Smooth muscle cell (in vitro differentiated cells): ENCODE data around the gene ITGB4. TPM values are rescaled to one million over a fixed set of nuclear protein-coding genes. Genes with fewer than 3 reads are reported as not detected.
A peak's percentile ranks its signal among the peaks of the same experiment; 100 is the strongest.

Experiments used
- DNase-seq: peaks from one replicate; lab custom pipeline; 2025; ENCODE audit not compliant: unreplicated experiment; lab: John Stamatoyannopoulos, UW
- H2AFZ ChIP-seq: fragments of 200-600 bp; sonication (generic); 2 replicates; pipeline ENCODE4 v1.6.0; 2016; ENCODE audit warnings: antibody characterized with exemption, low read depth, mild to moderate bottlenecking
- H3F3A ChIP-seq: fragments of 200-600 bp; sonication (generic); 2 replicates; pipeline ENCODE4 v1.6.0; 2017; ENCODE audit warnings: antibody characterized with exemption, low read depth
- H3K27ac ChIP-seq: fragments of 200-600 bp; sonication (generic); 2 replicates; pipeline ENCODE4 v1.5.1; 2016; ENCODE audit warnings: low read depth, mild to moderate bottlenecking
- H3K27me3 ChIP-seq: fragments of 200-600 bp; sonication (generic); 2 replicates; pipeline ENCODE4 v1.6.1; 2016; ENCODE audit warnings: low read depth, mild to moderate bottlenecking
- H3K36me3 ChIP-seq: fragments of 200-600 bp; sonication (generic); 2 replicates; pipeline ENCODE4 v1.5.1; 2016; ENCODE audit warnings: low read depth
- H3K4me1 ChIP-seq: fragments of 200-600 bp; sonication (generic); 2 replicates; pipeline ENCODE4 v1.5.1; 2016; ENCODE audit warnings: low read depth
- H3K4me2 ChIP-seq: fragments of 200-600 bp; sonication (generic); 2 replicates; pipeline ENCODE4 v1.6.0; 2016; ENCODE audit warnings: mild to moderate bottlenecking
- H3K4me3 ChIP-seq: fragments of 200-600 bp; sonication (generic); 2 replicates; pipeline ENCODE4 v1.5.1; 2016; ENCODE audit warnings: mild to moderate bottlenecking
- H3K79me2 ChIP-seq: fragments of 200-600 bp; sonication (generic); 2 replicates; pipeline ENCODE4 v1.6.0; 2016; ENCODE audit warnings: low read depth, mild to moderate bottlenecking
- H3K9ac ChIP-seq: fragments of 200-600 bp; sonication (generic); 2 replicates; pipeline ENCODE4 v1.6.0; 2016; ENCODE audit warnings: low read depth
- H3K9me3 ChIP-seq: fragments of 200-600 bp; sonication (generic); replicated peaks from 2 replicates; pipeline ENCODE4 v1.5.1; 2016; ENCODE audit warnings: low read depth
- H4K20me1 ChIP-seq: fragments of 200-600 bp; sonication (generic); 2 replicates; pipeline ENCODE4 v1.6.0; 2016; ENCODE audit warnings: low read depth
- CTCF ChIP-seq: fragments of 200-600 bp; sonication (generic); IDR thresholded peaks from 2 replicates; pipeline ENCODE4 v1.5.1; 2017; ENCODE audit warnings: borderline replicate concordance, mild to moderate bottlenecking, antibody characterized with exemption; ENCODE audit not compliant: insufficient read depth, poor library complexity, severe bottlenecking
- WGBS: methylation state at CpG from one replicate; pipeline ENCODE4 v1.1.7; 2016; ENCODE audit warnings: low lambda C conversion rate; 5-methylcytosine and 5-hydroxymethylcytosine counted together
- polyA plus RNA-seq: library from polyadenylated mRNA; unstranded; fragments of >200 nt; fragmentation: Nextera tagmentation; extraction: Ambion mirVana; gene quantifications from 2 replicates; pipeline ENCODE4 v1.2.1, GENCODE V29; 2016
- total RNA-seq: library from RNA; depleted of rRNA; stranded (reverse); fragments of >200 nt; gene quantifications from 2 replicates; pipeline ENCODE4 v1.2.3, GENCODE V29; 2014

The ITGB4 gene
- total and polyA plus RNA-seq, 2 experiments from 2014 or later, result 47.2 to 83.8 TPM

GRCh38 chr17:75752405-75752709 lies 31.1 kb downstream of the ITGB4 start:
- no peak overlapping the region for H3K27ac ChIP-seq
- H3K4me3 ChIP-seq, result no peak overlapping the region
- peaks cover 5% of the 10 kb centered on the region for H3K4me1 ChIP-seq
- no peaks in the 10 kb centered on the region for H3K9me3 ChIP-seq
- no peak overlapping the region for H3K4me2 ChIP-seq
- no peak overlapping the region for H2AFZ ChIP-seq
- peaks cover 6% of the 10 kb centered on the region for H4K20me1 ChIP-seq
- 93% methylated on average over 10 of the region's 10 CpGs for WGBS
- no peaks in the 10 kb centered on the region for H3K79me2 ChIP-seq
- no peak for DNase-seq
- H3K27me3 ChIP-seq, result no peaks in the 10 kb centered on the region
- no peak overlapping the region for H3K9ac ChIP-seq
- H3F3A ChIP-seq, result no peaks in the 10 kb centered on the region
- H3K36me3 ChIP-seq, result no peaks in the 10 kb centered on the region
- TF ChIP-seq CTCF, result no peak

GRCh38 chr17:75752802-75753513 lies 31.7 kb downstream of the ITGB4 start:
- no peak overlapping the region for H3K9ac ChIP-seq
- no peaks in the 10 kb centered on the region for H3F3A ChIP-seq
- peaks cover 8% of the 10 kb centered on the region for H4K20me1 ChIP-seq
- no peak overlapping the region for H3K27ac ChIP-seq
- H2AFZ ChIP-seq, result no peak overlapping the region
- peak overlapping the region; percentile 85 for H3K4me2 ChIP-seq
- no peaks in the 10 kb centered on the region for H3K79me2 ChIP-seq
- 88% methylated on average over 19 of the region's 19 CpGs for WGBS
- H3K27me3 ChIP-seq, result no peaks in the 10 kb centered on the region
- no peaks in the 10 kb centered on the region for H3K36me3 ChIP-seq
- peak overlapping the region; percentile 40 for H3K4me3 ChIP-seq
- TF ChIP-seq CTCF, result no peak
- no peaks in the 10 kb centered on the region for H3K9me3 ChIP-seq
- no peak for DNase-seq
- H3K4me1 ChIP-seq, result peaks cover 5% of the 10 kb centered on the region

GRCh38 chr17:75753514-75754377 lies 32.5 kb downstream of the ITGB4 start:
- Histone ChIP-seq H2AFZ (peak overlapping the region; percentile 85), H3K27me3 (no peaks in the 10 kb centered on the region), H3K4me3 (peak overlapping the region; percentile 40), H3K4me1 (peaks cover 5% of the 10 kb centered on the region), H3K4me2 (peak overlapping the region; percentile 85), H3K79me2 (no peaks in the 10 kb centered on the region), H3K9ac (no peak overlapping the region), H4K20me1 (peaks cover 8% of the 10 kb centered on the region), H3K9me3 (no peaks in the 10 kb centered on the region), H3K27ac (no peak overlapping the region), H3K36me3 (no peaks in the 10 kb centered on the region), H3F3A (no peaks in the 10 kb centered on the region)
- DNase-seq, result peak; percentile 26
- TF ChIP-seq CTCF, result peak; percentile 44
- WGBS, result 16% methylated on average over 68 of the region's 76 CpGs
